H7 (cell line): Measurements from ENCODE around the gene ADAMTS9. TPM values are rescaled to one million over a fixed set of nuclear protein-coding genes. Genes with fewer than 3 reads are reported as not detected.
"Not testable (repeated sequence)": the region's sequence is repeated elsewhere in the genome, so short reads cannot be mapped to it uniquely, and the experiment has no call there.

Source experiments
- DNase-seq: peaks from one replicate; pipeline ENCODE4 v3.0.0; 2012
- H3K27me3 ChIP-seq: 2 replicates; pipeline ENCODE4 v1.6.0; 2011; ENCODE audit warnings: mild to moderate bottlenecking, low read length; ENCODE audit not compliant: control insufficient read depth, insufficient read depth
- H3K36me3 ChIP-seq: replicated peaks from 2 replicates; pipeline ENCODE4 v1.5.1; 2011; ENCODE audit warnings: low read length; ENCODE audit not compliant: control insufficient read depth, insufficient read depth
- H3K4me3 ChIP-seq: 2 replicates; pipeline ENCODE4 v1.5.1; 2011; ENCODE audit warnings: low read depth, mild to moderate bottlenecking, control low read depth, low read length, moderate library complexity; ENCODE audit not compliant: insufficient read depth
- total RNA-seq: library from RNA; depleted of rRNA; stranded (reverse); fragments of >200 nt; shearing (Covaris generic); gene quantifications from 2 replicates; pipeline ENCODE4 v1.2.3, GENCODE V29; 2014

ADAMTS9 gene
- total RNA-seq, 1 experiment from 2014 or later: 4.9 TPM

- no peaks in the 10 kb centered on the region for H3K27me3 ChIP-seq
- H3K36me3 ChIP-seq: no peaks in the 10 kb centered on the region
- H3K4me3 ChIP-seq: no peak overlapping the region
- no peak for DNase-seq
Observed at GRCh38 chr3:64548200-64548889, 139.5 kb downstream of the ADAMTS9 start.

DNA sequence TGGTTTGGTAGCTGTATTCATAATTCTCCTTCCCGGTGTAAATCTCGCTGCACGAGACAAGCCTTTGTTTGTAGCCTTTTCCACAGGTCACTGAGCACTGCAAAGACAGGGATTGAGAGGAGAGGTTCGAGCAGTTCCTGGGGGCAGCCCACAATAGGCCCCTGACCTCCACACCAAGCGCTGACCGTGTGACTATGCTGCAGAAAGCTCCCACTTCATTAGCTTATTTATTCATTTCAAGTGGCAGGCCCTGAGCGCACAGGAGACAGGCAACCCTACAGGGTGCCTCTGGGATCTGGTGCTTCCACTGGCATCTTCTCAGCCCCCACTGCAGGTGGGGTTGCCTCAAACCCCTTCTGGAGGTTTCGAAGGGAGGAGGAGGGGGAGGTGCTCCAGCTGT lies 140.9 kb downstream of the ADAMTS9 start:
- DNase-seq: no peak
- H3K4me3 ChIP-seq: no peak overlapping the region

DNA sequence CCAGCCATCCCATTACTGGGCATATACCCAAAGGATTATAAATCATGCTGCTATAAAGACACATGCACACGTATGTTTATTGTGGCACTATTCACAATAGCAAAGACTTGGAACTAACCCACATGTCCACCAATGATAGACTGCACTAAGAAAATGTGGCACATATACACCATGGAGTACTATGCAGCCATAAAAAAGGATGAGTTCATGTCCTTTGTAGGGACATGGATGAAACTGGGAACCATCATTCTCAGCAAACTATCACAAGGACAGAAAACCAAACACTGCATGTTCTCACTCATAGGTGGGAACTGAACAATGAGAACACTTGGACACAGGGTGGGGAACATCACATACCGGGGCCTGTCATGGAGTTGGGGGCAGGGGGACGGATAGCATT lies 142.6 kb downstream of the ADAMTS9 start:
- not testable (repeated sequence) for H3K4me3 ChIP-seq, DNase-seq, H3K36me3 ChIP-seq, H3K27me3 ChIP-seq

More for the DNA sequence above, 140.9 kb downstream of the ADAMTS9 start:
- Histone ChIP-seq H3K27me3 (no peaks in the 10 kb centered on the region), H3K36me3 (no peaks in the 10 kb centered on the region)

DNA sequence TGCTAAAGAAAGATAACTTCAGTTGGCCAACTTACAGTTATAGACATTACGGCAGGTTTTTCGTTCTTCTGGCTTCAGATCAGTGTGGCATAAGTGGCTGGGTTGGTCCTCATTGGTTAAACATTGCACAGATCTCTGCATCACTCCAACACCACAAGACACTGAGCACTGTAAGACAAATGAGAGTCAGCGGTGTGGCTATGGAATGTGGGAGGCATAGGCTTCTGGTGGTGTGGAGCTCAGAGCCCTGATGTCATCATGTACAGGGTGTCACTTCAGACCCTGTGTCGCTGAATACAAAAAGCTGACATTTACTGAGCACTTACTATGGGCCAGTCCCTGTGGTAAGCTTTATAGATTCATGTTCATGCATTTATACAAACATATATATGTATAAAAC lies 146.0 kb downstream of the ADAMTS9 start:
- no peak overlapping the region for H3K4me3 ChIP-seq
- no peak for DNase-seq
- no peaks in the 10 kb centered on the region for H3K36me3 ChIP-seq
- H3K27me3 ChIP-seq: no peaks in the 10 kb centered on the region

- DNase-seq: no peak
- Histone ChIP-seq H3K36me3 (no peaks in the 10 kb centered on the region), H3K27me3 (no peaks in the 10 kb centered on the region), H3K4me3 (no peak overlapping the region)
Observed at GRCh38 chr3:64539451-64540196, 148.2 kb downstream of the ADAMTS9 start.

DNA sequence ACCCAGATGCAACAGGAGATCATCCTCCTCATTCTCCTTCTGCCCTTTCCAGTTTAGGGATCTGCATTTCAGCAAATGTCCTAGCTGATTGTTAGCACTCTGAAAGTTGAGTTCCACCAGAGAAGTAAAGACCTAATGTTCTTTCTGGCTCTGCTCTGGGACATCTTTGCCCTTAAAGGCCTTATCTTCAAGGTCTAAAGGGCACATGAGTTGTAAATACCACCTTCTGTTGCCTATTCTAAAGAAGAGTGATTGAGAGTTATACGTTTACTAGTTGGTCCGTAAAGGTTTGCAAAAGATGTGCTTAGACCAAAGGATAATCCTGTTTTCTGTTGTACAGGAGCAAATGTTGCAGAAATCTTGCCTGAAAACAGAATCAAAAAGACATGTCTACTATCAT lies 151.6 kb downstream of the ADAMTS9 start:
- no peaks in the 10 kb centered on the region for H3K36me3 ChIP-seq
- peaks cover 12% of the 10 kb centered on the region for H3K27me3 ChIP-seq
- H3K4me3 ChIP-seq: no peak overlapping the region
- DNase-seq: no peak

DNA sequence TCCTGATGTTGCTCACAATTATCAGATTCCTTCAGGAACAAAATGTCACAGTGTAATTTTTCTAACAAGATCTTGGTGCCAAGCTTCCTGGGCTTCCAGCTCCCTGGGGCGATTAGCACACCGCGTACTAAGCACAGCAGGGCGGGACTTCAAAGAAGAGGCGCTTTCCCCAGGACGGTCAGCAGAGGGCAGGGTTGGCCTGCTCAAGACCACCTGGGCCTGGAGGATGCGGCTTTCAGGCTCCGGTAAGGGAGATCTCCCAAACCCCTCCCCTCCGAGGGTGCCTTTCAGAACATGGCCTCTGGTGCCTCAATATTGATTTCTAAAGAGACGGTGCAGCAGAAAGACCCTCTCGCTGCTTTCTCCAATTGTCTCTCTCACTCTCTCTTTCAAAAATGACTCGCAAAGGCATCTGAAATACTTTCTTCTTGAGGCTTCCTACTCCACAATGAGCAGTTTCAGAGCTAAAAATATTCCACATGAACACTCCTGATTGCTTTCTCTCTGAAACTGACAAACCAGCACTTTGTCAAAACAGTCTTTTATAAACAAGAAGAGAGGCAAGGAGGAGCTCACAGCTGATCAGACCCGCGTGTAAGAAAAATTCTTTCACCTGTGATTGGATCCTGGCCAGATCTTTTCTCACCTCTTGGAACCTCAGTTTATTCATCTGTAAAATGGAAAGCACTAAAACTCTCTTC lies 154.0 kb downstream of the ADAMTS9 start:
- peak; percentile 76 for DNase-seq
- no peaks in the 10 kb centered on the region for H3K36me3 ChIP-seq
- H3K27me3 ChIP-seq: peaks cover 12% of the 10 kb centered on the region
- no peak overlapping the region for H3K4me3 ChIP-seq

DNA sequence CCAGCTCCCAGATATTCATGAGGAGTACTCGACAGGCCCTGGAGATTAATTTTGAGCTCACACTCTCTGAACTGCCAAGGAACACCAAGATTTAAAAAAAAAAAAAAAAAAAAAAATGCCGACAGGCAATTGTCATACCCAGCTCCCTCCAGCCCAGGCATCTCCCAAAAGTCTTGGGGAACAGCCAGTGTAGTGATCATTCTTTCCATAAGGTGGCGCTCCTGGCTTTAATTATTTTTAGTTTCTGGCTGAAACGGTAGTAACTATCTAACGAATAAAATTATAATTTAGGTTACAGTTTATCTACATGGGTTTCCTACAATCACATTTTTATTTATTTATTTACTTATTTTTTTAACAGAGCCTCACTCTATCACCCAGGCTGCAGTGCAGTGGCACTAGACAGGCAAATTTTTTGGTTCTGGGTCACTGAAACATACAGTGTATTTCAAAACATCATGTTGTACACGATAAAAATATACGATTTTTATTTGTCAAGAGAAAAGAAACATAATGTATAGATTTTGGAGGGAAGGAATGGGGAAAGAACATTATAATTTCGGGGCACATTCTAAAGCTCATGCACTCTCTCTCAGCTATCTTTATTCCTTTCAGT lies 157.3 kb downstream of the ADAMTS9 start:
- peaks cover 12% of the 10 kb centered on the region for H3K27me3 ChIP-seq
- DNase-seq: peak; percentile 59
- H3K36me3 ChIP-seq: no peaks in the 10 kb centered on the region
- H3K4me3 ChIP-seq: no peak overlapping the region

DNA sequence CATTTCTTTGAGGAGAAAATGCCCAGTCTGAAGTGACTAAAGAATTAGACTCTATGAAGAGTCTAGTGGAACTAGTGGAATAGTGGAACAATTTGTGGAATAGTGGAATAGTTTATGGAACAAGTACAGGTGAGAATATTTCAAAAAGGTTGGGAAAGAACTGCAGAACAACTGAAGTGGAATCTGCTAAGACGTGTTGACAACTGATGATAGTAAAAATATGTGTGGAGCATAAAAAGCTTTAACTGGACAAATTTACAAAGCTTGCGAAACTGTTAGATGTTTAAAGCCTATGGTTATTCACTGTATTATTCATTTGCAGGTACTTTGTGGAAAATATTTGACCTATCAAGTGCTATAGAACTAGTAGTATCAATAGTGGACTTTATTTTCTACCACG lies 164.5 kb downstream of the ADAMTS9 start:
- no peak for DNase-seq
- Histone ChIP-seq H3K27me3 (no peaks in the 10 kb centered on the region), H3K4me3 (no peak overlapping the region), H3K36me3 (no peaks in the 10 kb centered on the region)

DNA sequence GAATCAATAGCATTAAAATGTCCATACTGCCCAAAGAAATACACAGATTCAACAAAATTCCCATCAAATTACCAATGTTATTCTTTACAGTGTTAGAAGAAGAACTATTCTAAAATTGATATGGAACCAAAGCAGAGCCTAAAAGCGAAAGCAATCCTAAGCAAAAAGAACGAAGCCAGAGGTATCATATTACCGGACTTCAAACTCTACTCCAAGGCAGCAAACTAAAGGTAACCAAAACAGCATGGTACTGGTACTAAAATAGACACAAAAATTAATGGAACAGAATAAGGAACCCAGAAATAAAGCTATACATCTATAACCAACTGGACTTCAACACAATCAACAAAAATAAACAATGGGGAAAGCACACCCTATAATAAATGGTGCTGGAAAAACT lies 167.5 kb downstream of the ADAMTS9 start:
- H3K4me3 ChIP-seq: no peak overlapping the region
- DNase-seq: no peak

GRCh38 chr3:64518950-64519349 lies 168.8 kb downstream of the ADAMTS9 start:
- no peak overlapping the region for H3K4me3 ChIP-seq
- no peaks in the 10 kb centered on the region for H3K36me3 ChIP-seq
- DNase-seq: no peak
- no peaks in the 10 kb centered on the region for H3K27me3 ChIP-seq

More for the DNA sequence above, 167.5 kb downstream of the ADAMTS9 start:
- Histone ChIP-seq H3K27me3 (no peaks in the 10 kb centered on the region), H3K36me3 (no peaks in the 10 kb centered on the region)

DNA sequence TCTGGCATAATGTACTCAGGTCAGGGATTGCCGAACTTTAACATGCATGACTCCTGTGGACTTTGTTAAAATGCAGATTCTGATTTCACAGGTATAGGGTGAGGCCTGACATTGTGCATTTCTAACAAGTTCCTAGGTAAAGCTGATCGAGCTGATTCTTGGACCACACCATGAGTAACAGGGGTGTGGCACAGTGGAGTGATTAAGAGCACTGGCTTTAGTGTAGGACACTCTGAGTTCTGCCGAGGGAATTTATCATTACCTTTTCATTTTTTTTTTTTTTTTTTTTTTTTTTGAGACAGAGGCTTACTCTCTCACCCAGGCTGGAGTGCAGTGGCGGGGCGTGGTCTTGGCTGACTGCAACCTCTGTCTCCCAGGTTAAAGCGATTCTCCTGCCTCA lies 169.3 kb downstream of the ADAMTS9 start:
- no peak for DNase-seq
- no peaks in the 10 kb centered on the region for H3K27me3 ChIP-seq
- H3K4me3 ChIP-seq: no peak overlapping the region
- no peaks in the 10 kb centered on the region for H3K36me3 ChIP-seq

- no peak overlapping the region for H3K4me3 ChIP-seq
- no peak for DNase-seq
- no peaks in the 10 kb centered on the region for H3K36me3 ChIP-seq
- H3K27me3 ChIP-seq: no peaks in the 10 kb centered on the region
Observed at GRCh38 chr3:64514889-64515288, 172.9 kb downstream of the ADAMTS9 start.

- DNase-seq: no peak
- no peaks in the 10 kb centered on the region for H3K36me3 ChIP-seq
Observed at GRCh38 chr3:64509206-64509605, 178.6 kb downstream of the ADAMTS9 start.

More at GRCh38 chr3:64509206-64509605, 178.6 kb downstream of the ADAMTS9 start:
- no peaks in the 10 kb centered on the region for H3K27me3 ChIP-seq
- H3K4me3 ChIP-seq: no peak overlapping the region
